Activated CD4-positive, alpha-beta T cell treated with anti-CD3 and anti-CD28 coated beads, Interleukin-2, Interleukin-4, amounts not matched to agents 100 ng/mL and 50 ng/mL, durations not matched to agents 16 hours and 8 hours (primary cell): ENCODE results near the gene RIMBP3C.
"Not testable (repeated sequence)": the region's sequence is repeated elsewhere in the genome, so short reads cannot be mapped to it uniquely, and the experiment has no call there.

Source experiments
- DNase-seq: peaks from one replicate; pipeline ENCODE4 v3.0.0-alpha.2; 2020; ENCODE audit warnings: low spot score

Gene RIMBP3C

GRCh38 chr22:21573750-21574494, 22.7 kb upstream of the RIMBP3C start:
- no peak for DNase-seq

- no peak for DNase-seq
These were observed 22.1 kb upstream of the RIMBP3C start for GRCh38 chr22:21573293-21573734.

DNA sequence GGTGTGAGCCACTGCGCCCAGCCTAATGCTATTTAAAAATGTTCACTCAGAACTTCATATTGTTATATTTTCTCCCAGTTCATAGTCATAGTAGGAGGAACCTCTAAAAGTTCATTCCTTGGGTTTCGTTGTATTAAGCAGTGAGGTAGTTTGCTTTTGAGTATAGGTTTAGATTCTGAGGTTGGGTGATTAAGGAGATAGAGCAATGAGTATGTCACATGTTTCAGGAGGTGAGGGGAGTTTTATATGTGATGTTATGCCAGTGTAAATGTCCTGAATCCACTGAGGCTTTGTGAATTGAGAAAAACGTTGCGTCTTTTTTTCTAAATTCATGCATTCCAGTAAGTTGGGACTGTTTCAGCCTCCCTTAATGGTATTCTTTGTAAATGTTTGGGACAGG, 20.4 kb upstream of the RIMBP3C start:
- DNase-seq = peak; percentile 48

DNA sequence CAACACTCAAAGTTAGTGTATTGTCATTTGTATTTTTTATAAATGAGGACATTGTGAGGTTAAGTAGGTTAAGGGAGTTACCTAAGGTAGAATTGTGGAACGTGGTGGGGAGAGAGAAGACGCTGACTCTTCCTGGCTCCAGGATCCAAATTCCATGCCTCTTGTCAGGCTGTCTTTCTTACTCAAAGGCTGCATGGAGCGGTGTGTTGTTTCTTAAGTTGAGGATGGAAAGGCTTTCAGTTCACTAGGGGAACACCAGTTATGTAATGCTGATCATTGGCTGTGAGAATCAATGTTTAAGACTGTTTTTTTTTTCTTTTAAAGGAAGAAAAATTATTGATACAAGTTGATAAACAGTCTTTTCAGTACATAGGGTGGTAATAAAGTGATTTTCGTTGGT, 19.1 kb upstream of the RIMBP3C start:
- no peak for DNase-seq

GRCh38 chr22:21569459-21570170, 18.4 kb upstream of the RIMBP3C start:
- no peak for DNase-seq

DNA sequence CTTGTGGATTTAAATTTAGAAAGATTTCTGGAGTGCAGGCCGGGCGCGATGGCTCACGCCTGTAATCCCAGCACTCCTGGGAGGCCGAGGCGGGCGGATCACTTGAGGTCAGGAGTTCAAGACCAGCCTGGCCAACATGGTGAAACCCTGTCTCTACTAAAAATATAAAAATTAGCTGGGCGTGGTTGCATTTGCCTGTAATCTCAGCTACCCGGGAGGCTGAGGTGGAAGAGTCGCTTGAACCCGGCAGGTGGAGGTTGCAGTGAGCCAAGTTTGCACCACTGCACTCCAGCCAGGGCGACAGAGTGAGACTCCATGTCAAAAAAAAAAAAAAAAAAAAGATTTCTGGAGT, 17.8 kb upstream of the RIMBP3C start:
- DNase-seq = not testable (repeated sequence)

GRCh38 chr22:21568347-21569075, 17.2 kb upstream of the RIMBP3C start:
- DNase-seq = peak; percentile 39

- DNase-seq = peak; percentile 87
These were observed 16.4 kb upstream of the RIMBP3C start, which contains the start of gene UBE2L3 for GRCh38 chr22:21567456-21568346. TSS of gene UBE2L3 (plus strand) at chr22:21567714. CDS start at chr22:21567745, 31 bp downstream.

- DNase-seq = no peak
These were observed 13.2 kb upstream of the RIMBP3C start for GRCh38 chr22:21564411-21564810.

DNA sequence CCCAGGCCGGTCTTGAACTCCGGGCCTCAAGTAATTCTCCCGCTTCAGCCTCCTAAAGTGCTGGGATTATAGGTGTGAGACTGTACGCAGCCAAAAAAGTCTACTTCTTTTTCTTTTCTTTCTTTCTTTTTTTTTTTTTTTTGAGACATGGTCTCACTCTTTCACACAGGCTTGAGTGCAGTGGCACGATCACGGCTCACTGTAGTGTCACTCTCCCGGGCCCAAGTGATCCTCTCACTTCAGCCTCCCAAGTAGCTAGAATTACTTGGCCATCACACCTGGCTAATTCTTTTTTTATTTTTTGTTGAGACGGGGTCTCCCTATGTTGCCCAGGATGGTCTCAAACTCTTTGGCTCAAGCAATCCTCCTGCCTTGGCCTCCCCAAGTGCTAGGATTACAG, 12.7 kb upstream of the RIMBP3C start:
- DNase-seq = no peak

DNA sequence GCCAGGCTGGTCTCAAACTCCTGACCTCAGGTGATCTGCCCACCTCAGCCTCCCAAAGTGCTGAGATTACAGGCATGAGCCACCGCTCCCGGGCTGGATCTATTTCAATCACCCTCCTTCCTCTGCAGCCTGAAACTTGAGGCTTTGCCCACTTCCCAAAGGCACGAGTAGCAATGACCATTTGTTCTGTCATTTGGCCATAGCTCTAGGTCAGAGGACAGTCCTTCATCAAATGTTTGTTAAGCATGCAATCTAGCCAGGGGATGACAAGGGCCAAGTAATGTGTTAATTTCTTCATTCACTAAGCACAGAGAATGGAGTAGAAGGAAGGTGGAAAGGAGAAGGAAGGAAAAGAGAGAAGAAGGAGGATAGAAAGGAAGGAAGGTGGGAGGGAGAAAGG, 9.4 kb upstream of the RIMBP3C start:
- not testable (repeated sequence) for DNase-seq

- not testable (repeated sequence) for DNase-seq
These were observed 8.3 kb upstream of the RIMBP3C start for GRCh38 chr22:21559345-21560125.

DNA sequence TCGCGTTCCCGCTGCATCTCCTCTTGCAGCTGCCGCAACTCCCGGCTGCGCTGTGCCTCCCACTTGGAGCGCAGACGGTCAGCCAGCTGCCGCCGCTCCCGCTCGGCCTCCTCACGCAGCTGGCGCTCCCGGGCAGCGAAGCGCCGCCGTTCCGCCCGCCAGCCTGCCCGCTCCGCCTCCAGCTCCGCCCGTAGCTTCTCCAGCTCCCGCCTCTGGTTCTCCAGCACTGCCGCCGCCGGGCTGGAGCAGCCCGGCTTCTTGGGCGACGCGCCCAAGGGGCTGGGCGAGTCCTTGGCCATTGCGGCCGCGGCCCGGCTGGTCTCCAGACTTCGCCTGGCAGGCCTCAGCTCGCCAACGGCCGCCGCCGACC, 598 bp downstream of the RIMBP3C start:
- DNase-seq = not testable (repeated sequence)

DNA sequence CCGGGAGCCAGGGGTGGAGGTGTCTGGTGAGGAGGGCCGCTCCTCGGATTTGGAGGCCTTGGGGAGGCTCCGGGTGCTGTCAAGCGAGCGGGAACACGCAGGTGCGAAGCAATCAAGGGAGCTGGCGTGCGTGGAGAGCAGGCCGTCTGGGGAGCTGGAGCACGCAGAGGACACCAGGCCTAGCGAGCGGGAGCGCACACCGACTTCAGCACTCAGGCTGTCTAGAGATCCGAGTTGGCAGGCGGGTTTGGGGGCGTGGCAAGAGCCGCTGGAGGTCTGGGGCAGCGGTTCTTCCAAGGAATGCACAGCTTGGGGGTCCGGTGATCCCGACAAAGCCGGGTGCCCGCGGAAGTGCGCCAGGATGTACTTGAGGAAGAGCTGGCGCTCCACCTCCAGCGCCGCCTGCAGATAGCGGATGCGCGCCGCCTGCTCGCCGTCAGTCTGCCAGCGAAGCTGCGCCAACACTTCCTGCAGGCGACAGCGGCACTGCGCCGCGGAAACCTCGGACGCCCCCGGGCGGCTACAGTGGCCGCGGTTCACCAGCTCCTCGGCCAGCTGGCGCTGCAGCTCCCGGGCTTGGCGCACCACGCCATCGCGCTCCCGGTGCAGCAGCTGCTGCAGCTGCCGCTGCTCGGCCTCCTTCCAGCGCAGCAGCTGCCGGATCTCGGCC, 1.1 kb downstream of the RIMBP3C start:
- not testable (repeated sequence) for DNase-seq

DNA sequence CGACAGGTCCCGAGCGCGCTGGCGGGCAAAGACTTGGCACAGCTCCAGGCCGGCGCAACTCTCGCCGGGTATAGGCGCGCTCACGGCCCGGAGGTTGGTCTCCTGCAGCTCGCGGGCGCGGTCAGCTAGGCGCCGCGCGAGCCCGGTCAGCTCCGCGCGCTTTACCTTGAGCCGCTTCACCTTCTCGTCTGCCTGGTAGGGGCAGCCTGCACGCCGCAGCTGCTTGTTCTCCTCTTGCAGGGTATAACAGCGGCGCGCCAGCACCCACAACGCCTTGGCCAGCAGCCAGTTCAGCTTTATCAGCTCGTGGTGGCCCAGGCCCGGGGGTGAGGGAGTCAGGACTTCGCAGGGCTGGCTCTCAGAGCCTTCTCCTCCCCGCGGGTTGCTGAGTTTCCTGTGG, 1.7 kb downstream of the RIMBP3C start:
- not testable (repeated sequence) for DNase-seq

DNA sequence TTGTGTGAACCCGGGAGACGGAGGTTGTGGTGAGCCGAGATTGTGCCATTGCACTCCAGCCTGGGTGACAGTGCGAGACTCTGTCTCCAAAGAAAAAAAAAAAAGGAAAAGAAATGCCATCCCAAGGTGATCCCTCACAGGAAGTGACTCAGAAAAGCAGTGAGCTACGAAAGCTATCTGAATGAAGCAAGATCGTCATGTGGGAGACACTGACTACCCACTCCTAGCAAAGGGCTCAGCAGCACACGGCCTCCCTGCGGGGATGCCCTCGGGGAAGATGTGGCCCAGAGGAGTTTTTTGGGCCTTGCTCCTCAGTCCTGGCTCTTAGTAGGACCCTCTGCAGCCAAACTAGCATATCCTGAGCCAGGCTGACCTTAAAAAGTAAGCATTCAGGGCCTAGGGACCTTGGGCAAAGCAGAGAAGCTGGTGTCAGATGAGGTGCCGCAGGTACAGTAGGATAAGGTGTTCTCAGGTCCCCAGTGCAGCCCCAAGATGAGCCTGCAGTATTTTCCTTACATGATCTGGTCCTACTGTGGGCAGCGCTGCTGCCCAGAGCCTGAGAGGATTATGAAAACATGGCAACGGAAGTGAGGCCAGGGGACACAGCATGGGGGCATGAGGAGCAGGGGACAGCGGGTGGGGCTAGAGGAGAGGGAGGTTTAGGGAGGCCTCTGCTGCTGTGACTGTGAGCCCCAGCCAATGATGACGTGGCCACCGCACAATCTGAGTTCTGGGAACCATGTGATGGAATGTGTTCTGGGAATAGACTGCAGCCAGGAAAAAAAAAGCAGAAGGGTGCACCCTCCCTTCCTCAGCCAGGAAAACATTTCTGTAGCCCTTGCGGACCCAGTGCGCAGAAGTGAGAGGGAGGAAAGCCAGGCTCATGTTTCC, 6.6 kb downstream of the RIMBP3C start:
- DNase-seq = not testable (repeated sequence)

DNA sequence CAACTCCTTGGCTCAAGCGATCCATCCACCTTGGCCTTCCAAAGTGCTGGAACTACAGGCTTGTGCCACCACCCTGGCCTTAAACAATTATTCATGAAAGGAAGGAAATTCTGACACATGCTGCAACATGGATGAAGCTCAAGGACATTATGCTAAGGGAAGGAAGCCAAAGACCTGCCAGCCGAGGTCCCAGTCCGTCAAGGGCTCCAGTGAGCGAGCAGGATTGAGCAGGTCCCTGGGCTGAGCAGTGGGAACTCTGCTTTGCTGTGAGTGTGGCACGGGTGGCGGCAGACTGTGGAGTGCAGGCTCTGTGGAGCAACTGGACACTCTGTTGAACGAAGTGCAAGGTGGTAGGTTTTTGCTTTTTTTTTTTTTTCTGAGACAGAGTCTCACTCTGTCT, 11.4 kb downstream of the RIMBP3C start:
- not testable (repeated sequence) for DNase-seq

- not testable (repeated sequence) for DNase-seq
These were observed 18.2 kb downstream of the RIMBP3C start for GRCh38 chr22:21532863-21533648.
